DMS 273 treated with DMSO at 0.1 percent for 48 hours (cell line): Measurements from ENCODE around the gene SLC32A1.

Experiments
- DNase-seq: peaks from one replicate; lab custom pipeline; 2025; lab: John Stamatoyannopoulos, UW

The SLC32A1 gene

GRCh38 chr20:38723848-38724625 is at the start of gene SLC32A1:
SLC32A1 (plus strand) TSS chr20:38724486; CDS start chr20:38724725, 239 bp downstream.
- DNase-seq: no peak

- no peak for DNase-seq
These were observed 49.5 kb upstream of the SLC32A1 start for GRCh38 chr20:38674765-38675133.

- DNase-seq: no peak
These were observed 47.7 kb upstream of the SLC32A1 start for GRCh38 chr20:38676576-38676975.

GRCh38 chr20:38680500-38681306 is 43.6 kb upstream of the SLC32A1 start:
- DNase-seq: no peak

GRCh38 chr20:38685271-38685670 is 39.0 kb upstream of the SLC32A1 start:
- DNase-seq: no peak

- no peak for DNase-seq
These were observed 38.3 kb upstream of the SLC32A1 start for GRCh38 chr20:38685853-38686473.

GRCh38 chr20:38692436-38693411 is 31.6 kb upstream of the SLC32A1 start:
- no peak for DNase-seq

GRCh38 chr20:38697306-38697705 is 27.0 kb upstream of the SLC32A1 start:
- DNase-seq: no peak

GRCh38 chr20:38698541-38698940 is 25.7 kb upstream of the SLC32A1 start:
- no peak for DNase-seq

GRCh38 chr20:38700141-38700540 is 24.1 kb upstream of the SLC32A1 start:
- no peak for DNase-seq

- DNase-seq: no peak
These were observed 23.4 kb upstream of the SLC32A1 start for GRCh38 chr20:38700926-38701325.

GRCh38 chr20:38703526-38703925 is 20.8 kb upstream of the SLC32A1 start:
- no peak for DNase-seq

GRCh38 chr20:38704136-38704535 is 20.1 kb upstream of the SLC32A1 start:
- no peak for DNase-seq

- DNase-seq: peak; percentile 24
These were observed 17.8 kb upstream of the SLC32A1 start for GRCh38 chr20:38706509-38706908.

GRCh38 chr20:38714308-38714707 is 10.0 kb upstream of the SLC32A1 start:
- DNase-seq: no peak

- DNase-seq: no peak
These were observed 8.6 kb upstream of the SLC32A1 start for GRCh38 chr20:38715646-38716045.

- no peak for DNase-seq
These were observed 1.6 kb upstream of the SLC32A1 start for GRCh38 chr20:38722683-38723016.

- no peak for DNase-seq
These were observed 1.1 kb upstream of the SLC32A1 start for GRCh38 chr20:38723017-38723847.

- DNase-seq: no peak
These were observed 401 bp downstream of the SLC32A1 start for GRCh38 chr20:38724626-38725147.

- no peak for DNase-seq
These were observed 1.0 kb downstream of the SLC32A1 start for GRCh38 chr20:38725148-38725901.
